ENCODE measurements around the gene TWNK.

TWNK gene

GRCh38 chr10:101040851-101041250 is 53.5 kb downstream of the TWNK start:
- no peak for DNase-seq (ENCODE audit: low read depth)
- H3K4me3 ChIP-seq (ENCODE audit: low read depth, low read length): no peak overlapping the region

DNA sequence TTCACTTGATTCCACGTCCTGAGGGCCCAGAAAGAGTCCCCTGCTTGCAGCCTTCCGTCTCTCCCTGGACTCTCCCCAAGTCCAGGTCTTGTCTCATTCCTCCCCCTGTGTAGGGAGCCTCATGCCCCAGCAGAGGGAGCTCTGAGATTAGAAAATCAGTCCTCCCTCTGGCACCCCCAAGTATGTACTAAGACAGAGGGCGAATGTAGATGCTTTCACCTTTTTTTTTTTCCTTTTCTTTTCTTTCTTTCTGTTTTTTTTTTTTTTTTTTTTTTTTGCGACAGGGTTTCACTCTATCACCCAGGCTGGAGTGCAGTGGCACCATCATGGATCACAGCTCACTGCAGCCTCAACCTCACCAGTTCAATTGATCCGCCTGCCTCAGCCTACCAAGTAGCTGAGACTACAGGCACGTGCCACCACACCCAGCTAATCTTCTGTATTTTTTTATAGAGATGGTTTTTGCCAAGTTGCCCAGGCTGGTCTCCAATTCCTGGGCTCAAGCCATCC is 54.0 kb downstream of the TWNK start:
- H3K4me3 ChIP-seq (ENCODE audit: low read depth, low read length): no peak overlapping the region
- no peak for DNase-seq (ENCODE audit: low read depth)

DNA sequence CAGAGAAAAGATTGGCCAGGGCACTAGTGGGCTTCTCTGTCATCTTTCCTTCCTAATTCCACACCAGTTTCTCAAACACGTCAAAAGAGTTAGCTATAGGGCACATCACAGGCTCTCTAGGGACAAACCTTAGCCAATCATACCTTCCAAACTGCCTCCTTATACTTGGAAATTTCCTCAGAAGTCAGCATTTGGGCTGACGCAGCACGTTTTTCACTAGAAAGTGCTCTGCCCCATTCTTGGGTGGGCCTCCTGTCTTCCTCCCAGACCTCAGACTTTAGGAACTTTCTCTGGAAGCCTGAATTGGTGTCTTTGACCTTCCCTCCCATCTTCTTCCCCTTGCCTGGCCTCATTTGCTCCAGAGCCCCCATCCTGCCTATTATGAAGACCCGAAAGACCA is 54.8 kb downstream of the TWNK start:
- peak overlapping the region; percentile 55 for H3K4me3 ChIP-seq (ENCODE audit: low read depth, low read length)
- no peak for DNase-seq (ENCODE audit: low read depth)

DNA sequence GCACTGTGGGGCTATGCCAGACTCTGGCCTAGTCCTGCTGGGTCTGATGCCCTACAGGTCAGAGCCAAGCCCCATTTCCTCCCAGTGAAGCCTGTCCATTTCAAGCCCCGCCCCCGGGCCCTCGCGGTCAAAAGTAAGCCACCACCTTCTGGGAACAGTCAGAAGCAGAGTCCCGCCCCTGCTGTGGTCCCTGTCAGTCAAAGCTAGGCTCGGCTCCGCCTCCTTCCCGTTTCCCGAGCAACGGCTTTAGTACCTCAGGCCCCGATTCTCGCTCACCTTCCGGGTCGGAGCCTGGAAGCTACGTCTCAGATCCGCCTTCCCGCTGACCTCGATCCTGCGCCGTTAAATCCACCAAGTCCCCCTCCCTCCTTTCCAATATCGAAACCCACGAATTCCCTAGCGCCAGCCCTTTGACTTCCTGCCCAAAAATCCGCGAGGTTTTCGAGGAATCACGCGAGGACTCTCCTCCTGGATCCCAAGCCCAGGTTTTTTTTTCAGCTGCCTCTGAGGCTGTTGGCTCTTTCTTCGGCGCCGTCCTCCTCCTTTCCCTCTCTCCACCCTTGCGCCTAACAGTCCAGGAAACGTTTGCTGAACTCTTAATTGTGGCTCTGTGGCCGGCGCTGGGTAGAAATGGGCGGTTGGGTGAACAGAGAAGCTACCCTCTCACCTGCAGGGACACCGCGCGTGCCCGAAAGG is 55.5 kb downstream of the TWNK start:
- DNase-seq (ENCODE audit: low read depth): peak; percentile 78
- peak overlapping the region; percentile 55 for H3K4me3 ChIP-seq (ENCODE audit: low read depth, low read length)

DNA sequence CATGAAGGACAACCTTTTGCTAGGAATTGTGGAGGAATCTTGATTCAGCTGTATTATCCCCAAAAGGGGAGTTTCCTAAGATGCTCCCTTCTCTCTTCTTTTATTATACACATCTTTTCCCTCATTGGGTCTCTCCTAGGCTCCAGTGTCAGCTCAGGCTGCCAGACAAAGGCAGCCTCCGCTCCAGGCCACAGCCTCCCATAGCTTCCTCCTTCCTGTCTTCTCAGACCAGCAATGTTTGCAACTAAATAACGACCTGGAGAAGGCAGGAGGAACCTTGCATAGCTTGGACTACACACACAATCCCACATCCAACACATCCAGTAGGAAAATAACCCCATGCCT is 56.0 kb downstream of the TWNK start:
- no peak for DNase-seq (ENCODE audit: low read depth)
- H3K4me3 ChIP-seq (ENCODE audit: low read depth, low read length): peak overlapping the region; percentile 55
